ENCODE measurements around the gene AJM1. TPM values are rescaled to one million over a fixed set of nuclear protein-coding genes. Genes with fewer than 3 reads are reported as not detected.

The AJM1 gene
- total RNA-seq, 1 experiment from 2014 or later = 5.3 TPM

DNA sequence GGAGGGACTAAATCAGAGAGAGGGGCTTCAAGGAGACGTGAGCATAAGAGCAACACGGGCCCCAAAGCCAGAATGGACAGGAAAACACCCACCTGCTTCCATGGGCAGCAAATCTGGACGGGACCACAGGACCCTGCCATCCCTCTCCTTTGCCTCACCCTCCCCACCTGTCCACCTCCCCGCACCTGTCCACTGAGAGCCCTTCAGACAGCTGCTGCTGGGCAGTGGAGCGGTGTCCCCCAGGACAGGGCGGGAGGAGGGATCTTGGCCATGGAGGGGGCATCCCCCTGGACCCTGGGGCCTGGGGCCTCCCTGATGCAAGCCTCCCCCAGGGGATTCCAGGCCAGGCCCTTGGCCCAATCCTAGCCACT is 43.6 kb upstream of the AJM1 start:
- Histone ChIP-seq H3F3A (ENCODE audit: insufficient read depth, low read depth) (peaks cover 23% of the 10 kb centered on the region), H3K27me3 (ENCODE audit: insufficient read depth, low read depth) (no peaks in the 10 kb centered on the region), H3K79me2 (ENCODE audit: low read depth) (no peaks in the 10 kb centered on the region), H4K20me1 (ENCODE audit: insufficient read depth) (0 out of 2 replicates have a peak, but pooled peaks cover under 1% of the 10 kb centered on the region), H2AFZ (no peak overlapping the region), H3K9me3 (ENCODE audit: insufficient read depth, low read depth) (no peaks in the 10 kb centered on the region), H3K4me3 (no peak overlapping the region), H3K27ac (no peak overlapping the region), H3K9me2 (ENCODE audit: insufficient read depth) (no peaks in the 10 kb centered on the region), H3K4me1 (replicated peaks; ENCODE audit: insufficient read depth) (peaks cover 21% of the 10 kb centered on the region), H3K4me2 (no peak overlapping the region), H3K36me3 (ENCODE audit: low read depth) (no peaks in the 10 kb centered on the region)
- no TSS peak for BruUV-seq (replicated peaks)
- intact Hi-C loops (cut with micrococcal nuclease; ENCODE audit: unreplicated experiment) = loop anchor here (10.0 kb wide), 1 partner anchor 314 kb away; the partner anchor contains the start of gene SEC16A
- no peak for DNase-seq
- POLR2A ChIA-PET (ENCODE audit: unreplicated experiment) = no interaction called here
- TF ChIP-seq, protein P1, sequence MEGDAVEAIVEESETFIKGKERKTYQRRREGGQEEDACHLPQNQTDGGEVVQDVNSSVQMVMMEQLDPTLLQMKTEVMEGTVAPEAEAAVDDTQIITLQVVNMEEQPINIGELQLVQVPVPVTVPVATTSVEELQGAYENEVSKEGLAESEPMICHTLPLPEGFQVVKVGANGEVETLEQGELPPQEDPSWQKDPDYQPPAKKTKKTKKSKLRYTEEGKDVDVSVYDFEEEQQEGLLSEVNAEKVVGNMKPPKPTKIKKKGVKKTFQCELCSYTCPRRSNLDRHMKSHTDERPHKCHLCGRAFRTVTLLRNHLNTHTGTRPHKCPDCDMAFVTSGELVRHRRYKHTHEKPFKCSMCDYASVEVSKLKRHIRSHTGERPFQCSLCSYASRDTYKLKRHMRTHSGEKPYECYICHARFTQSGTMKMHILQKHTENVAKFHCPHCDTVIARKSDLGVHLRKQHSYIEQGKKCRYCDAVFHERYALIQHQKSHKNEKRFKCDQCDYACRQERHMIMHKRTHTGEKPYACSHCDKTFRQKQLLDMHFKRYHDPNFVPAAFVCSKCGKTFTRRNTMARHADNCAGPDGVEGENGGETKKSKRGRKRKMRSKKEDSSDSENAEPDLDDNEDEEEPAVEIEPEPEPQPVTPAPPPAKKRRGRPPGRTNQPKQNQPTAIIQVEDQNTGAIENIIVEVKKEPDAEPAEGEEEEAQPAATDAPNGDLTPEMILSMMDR (conservative IDR thresholded peaks at IDR 0.05) = no peak
- no peak for TF ChIP-seq EZH2 (IDR thresholded peaks at IDR 0.05; ENCODE audit: low read depth)
- CTCF ChIA-PET = no interaction called here

DNA sequence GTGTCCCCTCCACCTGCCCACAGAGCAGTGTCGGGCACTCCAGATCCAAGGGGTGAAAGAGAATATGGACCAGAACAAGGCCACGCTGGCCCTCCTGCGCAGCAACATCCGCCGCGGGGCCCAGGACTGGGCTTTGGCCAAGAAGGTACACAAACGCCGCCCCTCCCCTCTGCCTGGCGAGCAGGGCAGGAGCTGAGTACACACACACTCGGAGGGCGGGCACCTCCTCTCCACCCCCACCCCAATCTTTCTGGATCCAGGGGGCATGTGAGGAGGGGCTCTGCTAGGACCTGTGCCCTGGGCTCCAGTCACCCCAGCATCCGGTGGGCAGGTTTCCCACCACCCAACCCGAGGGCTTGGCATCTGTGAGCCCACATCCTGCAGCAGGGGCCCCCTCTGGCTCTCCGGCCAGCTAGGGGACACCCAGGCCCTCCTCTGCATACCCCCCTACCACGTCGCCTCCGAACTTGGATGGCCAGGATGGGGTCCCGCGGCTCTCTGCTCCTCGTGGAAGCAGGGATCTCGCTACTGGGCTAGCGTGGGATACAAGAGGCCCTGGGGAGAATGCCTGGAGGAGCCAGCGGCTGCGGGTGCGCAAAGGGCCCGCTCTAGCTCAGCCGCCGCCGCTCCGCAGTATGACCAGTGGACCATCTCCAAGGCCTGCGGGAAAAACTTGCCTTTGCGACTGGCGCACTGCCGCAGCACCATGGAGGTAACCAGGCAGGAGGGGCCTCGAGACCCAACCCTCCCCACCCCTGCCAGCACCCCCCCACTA is 43.0 kb upstream of the AJM1 start:
- Histone ChIP-seq H3K4me1 (replicated peaks; ENCODE audit: insufficient read depth) (peaks cover 21% of the 10 kb centered on the region), H3K9me2 (ENCODE audit: insufficient read depth) (no peaks in the 10 kb centered on the region), H4K20me1 (ENCODE audit: insufficient read depth) (no peaks in the 10 kb centered on the region), H3K27me3 (ENCODE audit: insufficient read depth, low read depth) (no peaks in the 10 kb centered on the region), H3K79me2 (ENCODE audit: low read depth) (no peaks in the 10 kb centered on the region), H3K4me3 (peak overlapping the region; percentile 69; the same call in 1 of the 2 replicates), H2AFZ (no peak overlapping the region), H3K4me2 (peak overlapping the region; percentile 93), H3K9me3 (ENCODE audit: insufficient read depth, low read depth) (no peaks in the 10 kb centered on the region), H3F3A (ENCODE audit: insufficient read depth, low read depth) (peaks cover 23% of the 10 kb centered on the region), H3K27ac (no peak overlapping the region), H3K36me3 (ENCODE audit: low read depth) (no peaks in the 10 kb centered on the region)
- POLR2A ChIA-PET (ENCODE audit: unreplicated experiment) = interaction anchor here (0.6 to 0.7 kb wide), 5 partner anchors 10 to 356 kb away, joined by 3 to 23 read pairs (median 12); no protein-coding TSS in a partner anchor
- no TSS peak for BruUV-seq (replicated peaks)
- CTCF ChIA-PET = interaction anchor here (0.8 kb wide), 1 partner anchor 236 kb away, joined by 5 read pairs; no protein-coding TSS in a partner anchor
- intact Hi-C loops (cut with micrococcal nuclease; ENCODE audit: unreplicated experiment) = loop anchor here (10.0 kb wide), 1 partner anchor 314 kb away; the partner anchor contains the start of gene SEC16A
- TF ChIP-seq EZH2 (IDR thresholded peaks at IDR 0.05; ENCODE audit: low read depth) = no peak
- TF ChIP-seq, protein P1 (conservative IDR thresholded peaks at IDR 0.05) = no peak
- DNase-seq = no peak

- Histone ChIP-seq H3K79me2 (ENCODE audit: low read depth) (no peaks in the 10 kb centered on the region), H3K27ac (no peak overlapping the region), H2AFZ (peak overlapping the region; percentile 78; the same call in 1 of the 2 replicates), H3F3A (ENCODE audit: insufficient read depth, low read depth) (peaks cover 23% of the 10 kb centered on the region), H4K20me1 (ENCODE audit: insufficient read depth) (no peaks in the 10 kb centered on the region), H3K9me3 (ENCODE audit: insufficient read depth, low read depth) (no peaks in the 10 kb centered on the region), H3K4me3 (peak overlapping the region; percentile 69), H3K4me1 (replicated peaks; ENCODE audit: insufficient read depth) (peaks cover 21% of the 10 kb centered on the region), H3K27me3 (ENCODE audit: insufficient read depth, low read depth) (no peaks in the 10 kb centered on the region), H3K4me2 (peak overlapping the region; percentile 93), H3K36me3 (ENCODE audit: low read depth) (no peaks in the 10 kb centered on the region), H3K9me2 (ENCODE audit: insufficient read depth) (no peaks in the 10 kb centered on the region)
- no peak for TF ChIP-seq EZH2 (IDR thresholded peaks at IDR 0.05; ENCODE audit: low read depth)
- TF ChIP-seq, protein P1 (conservative IDR thresholded peaks at IDR 0.05) = no peak
- CTCF ChIA-PET = interaction anchor here (0.6 to 0.8 kb wide), 3 partner anchors 10 to 314 kb away, joined by 3 to 11 read pairs (median 5); no protein-coding TSS in a partner anchor
- BruUV-seq (replicated peaks) = no TSS peak
- POLR2A ChIA-PET (ENCODE audit: unreplicated experiment) = interaction anchor here (0.5 to 0.7 kb wide), 9 partner anchors 9 to 437 kb away, joined by 3 to 23 read pairs (median 9); no protein-coding TSS in a partner anchor
- intact Hi-C loops (cut with micrococcal nuclease; ENCODE audit: unreplicated experiment) = loop anchor here (2.0 to 10.0 kb wide), 2 partner anchors 47 to 315 kb away; partner anchors contain the start of gene SEC16A
- DNase-seq = peak; percentile 81 to 91
Measured at GRCh38 chr9:136799854-136800657, 42.2 kb upstream of the AJM1 start.

All from PC-9 (cell line).